Stomach (tissue), 9 donors: ENCODE results near the gene RNF149. TPM values are rescaled to one million over a fixed set of nuclear protein-coding genes. Genes with fewer than 3 reads are reported as not detected.
A peak's percentile ranks its signal among the peaks of the same experiment; 100 is the strongest.

Source experiments
- DNase-seq, 2 donors: peaks; one replicate each; pipeline versions ENCODE4 v3.0.0 to v3.0.0-alpha.2; 2013 to 2019
- H3K27ac ChIP-seq, 5 donors: fragments of 200-600 bp in 4 of 5; sonication (generic) in 4 of 5; one replicate each; pipeline ENCODE4 v1.5.1; 2013 to 2019; ENCODE audit warnings: mild to moderate bottlenecking in 1 of 5, moderate library complexity in 1 of 5
- H3K27me3 ChIP-seq, 3 donors: fragments of 200-600 bp; sonication (generic); one replicate each; pipeline ENCODE4 v1.5.1; 2017 to 2019; ENCODE audit warnings: mixed run types in 1 of 3
- H3K36me3 ChIP-seq, 4 donors: fragments of 200-600 bp; sonication (generic); 1 replicate in 3 of 4; 2 replicates in 1 of 4; pipeline ENCODE4 v1.5.1; 2016 to 2019
- H3K4me1 ChIP-seq, 4 donors: fragments of 200-600 bp; sonication (generic); one replicate each; pipeline ENCODE4 v1.5.1; 2016 to 2019
- H3K4me3 ChIP-seq, 4 donors: fragments of 200-600 bp; sonication (generic) in 3 of 4; one replicate each; pipeline ENCODE4 v1.5.1; 2016 to 2019; ENCODE audit warnings: mild to moderate bottlenecking in 1 of 4
- H3K9me3 ChIP-seq, 4 donors: fragments of 200-600 bp; sonication (generic); one replicate each; pipeline ENCODE4 v1.5.1; 2016 to 2019
- CTCF ChIP-seq, 7 experiments: fragments of 450-650 bp in 4 of 7; fragments of 200-600 bp in 3 of 7; sonication (generic) in 3 of 7; IDR thresholded peaks; one replicate each; pipeline ENCODE4 v1.5.1; 2016 to 2019; ENCODE audit warnings: antibody characterized with exemption in 7 of 7, control low read depth in 2 of 7, mild to moderate bottlenecking in 1 of 7
- EP300 ChIP-seq: sonication (generic); formaldehyde crosslinking; IDR thresholded peaks from one replicate; pipeline ENCODE4 v1.6.1; 2017; ENCODE audit warnings: antibody characterized with exemption
- POLR2A ChIP-seq, 4 donors: fragments of 450-650 bp; IDR thresholded peaks; one replicate each; pipeline ENCODE4 v1.6.1; 2016; ENCODE audit warnings: antibody characterized with exemption in 4 of 4, control low read depth in 2 of 4, mild to moderate bottlenecking in 1 of 4, moderate library complexity in 1 of 4
- POLR2AphosphoS5 ChIP-seq, 3 donors: sonication (generic); formaldehyde crosslinking; IDR thresholded peaks; one replicate each; pipeline ENCODE4 v1.6.1; 2016; ENCODE audit warnings: antibody characterized with exemption in 3 of 3
- WGBS, 5 donors: extraction: QIAGEN DNeasy Blood & Tissue Kit in 3 of 5; methylation state at CpG; one replicate each; pipeline versions ENCODE4 v1.1.5 to v1.1.7; 2013 to 2018; 5-methylcytosine and 5-hydroxymethylcytosine counted together
- intact Hi-C: fragments of 100-400 bp; cut with DNase I; formaldehyde crosslinking; loops from one replicate; pipeline ENCODE4 v1.15.1; 2023; ENCODE audit warnings: low total_unique reads
- polyA plus RNA-seq, 3 donors: library from polyadenylated mRNA; stranded (reverse); fragments of 200-250 nt; gene quantifications; one replicate each; pipeline ENCODE4 v1.2.3, GENCODE V29; 2013
- total RNA-seq, 5 donors: library from RNA; depleted of rRNA; stranded (reverse); fragments of >200 nt; gene quantifications; one replicate each; pipeline versions ENCODE4 v1.1.0 to v1.2.3, GENCODE V29; 2014 to 2016
- donor health status: healthy with polysubstance abuse.
- donor health status: Bipolar disorder and iron deficiency.
- donor health status: healthy.

The RNF149 gene
- total and polyA plus RNA-seq, 8 donors: 14.8 to 154 (median 35.1) TPM

DNA sequence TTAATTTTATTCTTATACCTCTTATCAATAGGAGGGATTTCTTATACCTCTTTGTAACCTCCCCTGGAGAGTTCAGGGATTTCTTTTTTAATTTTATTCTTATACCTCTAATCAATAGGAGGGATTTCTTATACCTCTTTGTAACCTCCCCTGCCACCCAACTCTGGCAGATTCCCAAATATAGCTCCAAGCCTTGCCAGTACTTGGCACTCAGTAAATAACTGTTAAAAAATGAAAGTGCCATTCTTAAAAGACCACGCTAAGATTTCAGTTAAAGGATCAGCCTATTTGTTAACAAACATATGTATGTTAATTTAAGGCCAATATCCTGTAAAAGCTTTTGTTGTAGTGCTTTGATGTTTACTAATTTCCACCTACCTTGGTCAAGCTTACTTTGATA, 4.8 kb downstream of the RNF149 start:
- intact Hi-C loops: no loop called here
- WGBS, 5 donors: 38 to 70% (median 47%) methylated on average over 1 of the region's 1 CpG
- Histone ChIP-seq H3K4me1 (peaks cover 41 to 88% (median 64%) of the 10 kb centered on the region in 4 donors), H3K4me3 (peak overlapping the region in 2 of 4 donors; percentile 22 to 79), H3K27ac (peak overlapping the region in 1 of 5 donors; percentile 6), H3K9me3 (no peaks in the 10 kb centered on the region), H3K27me3 (no peaks in the 10 kb centered on the region), H3K36me3 (peaks cover 0 to 15% (median 4%) of the 10 kb centered on the region in 4 donors)
- no peak for DNase-seq
- no peak for TF ChIP-seq CTCF (IDR thresholded peaks at IDR 0.05)
- TF ChIP-seq EP300: no peak
- TF ChIP-seq POLR2A (IDR thresholded peaks at IDR 0.05): no peak
- TF ChIP-seq POLR2AphosphoS5 (IDR thresholded peaks at IDR 0.05): no peak

DNA sequence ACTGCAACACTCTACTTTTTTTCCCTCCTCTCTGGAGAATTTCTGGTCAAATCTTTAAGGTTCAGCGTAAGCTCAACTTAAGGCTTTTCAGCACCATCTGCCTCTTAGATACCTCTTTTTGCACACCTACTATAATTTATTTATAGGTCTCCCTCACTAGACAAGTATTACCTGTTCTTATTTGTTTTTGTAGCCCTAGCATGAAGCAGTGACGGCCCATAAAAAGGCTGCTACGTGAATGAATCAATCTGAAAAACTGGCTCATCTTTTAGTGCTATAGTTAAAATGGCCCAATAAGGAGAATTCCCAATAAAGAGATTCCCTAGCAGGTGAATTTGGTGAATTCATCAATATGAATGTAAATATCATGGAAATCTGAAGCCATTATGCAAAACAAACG, 6.5 kb downstream of the RNF149 start:
- WGBS, 5 donors: 52 to 73% (median 56%) methylated on average over 4 of the region's 4 CpGs
- intact Hi-C loops: no loop called here
- H3K36me3 ChIP-seq: peaks cover 0 to 15% (median 4%) of the 10 kb centered on the region in 4 donors
- H3K9me3 ChIP-seq: no peaks in the 10 kb centered on the region
- no peak for DNase-seq
- H3K27me3 ChIP-seq: no peaks in the 10 kb centered on the region
- H3K4me1 ChIP-seq: peaks cover 41 to 96% (median 73%) of the 10 kb centered on the region in 4 donors
- no peak overlapping the region for H3K4me3 ChIP-seq
- TF ChIP-seq CTCF (IDR thresholded peaks at IDR 0.05) (no peak), POLR2AphosphoS5 (IDR thresholded peaks at IDR 0.05) (no peak), EP300 (no peak), POLR2A (IDR thresholded peaks at IDR 0.05) (no peak)
- H3K27ac ChIP-seq: no peak overlapping the region

GRCh38 chr2:101300836-101301235, 7.7 kb downstream of the RNF149 start:
- Histone ChIP-seq H3K4me1 (peaks cover 37 to 96% (median 73%) of the 10 kb centered on the region in 4 donors), H3K27ac (no peak overlapping the region), H3K36me3 (peaks cover 0 to 15% (median 4%) of the 10 kb centered on the region in 4 donors), H3K4me3 (peak overlapping the region in 2 of 4 donors; percentile 2 to 3), H3K27me3 (no peaks in the 10 kb centered on the region), H3K9me3 (no peaks in the 10 kb centered on the region)
- DNase-seq: no peak
- intact Hi-C loops: no loop called here
- TF ChIP-seq POLR2A (IDR thresholded peaks at IDR 0.05): no peak
- no peak for TF ChIP-seq EP300
- no peak for TF ChIP-seq CTCF (IDR thresholded peaks at IDR 0.05)
- no peak for TF ChIP-seq POLR2AphosphoS5 (IDR thresholded peaks at IDR 0.05)
- WGBS, 5 donors: 71 to 86% (median 73%) methylated on average over 7 of the region's 7 CpGs

GRCh38 chr2:101300164-101300563, 8.3 kb downstream of the RNF149 start:
- Histone ChIP-seq H3K36me3 (peaks cover 0 to 15% (median 4%) of the 10 kb centered on the region in 4 donors), H3K27me3 (no peaks in the 10 kb centered on the region), H3K4me3 (peak overlapping the region in 1 of 4 donors; percentile 3), H3K4me1 (peaks cover 31 to 96% (median 73%) of the 10 kb centered on the region in 4 donors), H3K27ac (no peak overlapping the region), H3K9me3 (no peaks in the 10 kb centered on the region)
- intact Hi-C loops: no loop called here
- no peak for DNase-seq
- no peak for TF ChIP-seq POLR2AphosphoS5 (IDR thresholded peaks at IDR 0.05)
- no peak for TF ChIP-seq EP300
- TF ChIP-seq CTCF (IDR thresholded peaks at IDR 0.05): no peak
- no peak for TF ChIP-seq POLR2A (IDR thresholded peaks at IDR 0.05)
- WGBS, 5 donors: 89 to 100% (median 95%) methylated on average over 1 of the region's 1 CpG
